GM19438 (cell line): ENCODE measurements around the gene CGB8.
"Not testable (repeated sequence)": the region's sequence is repeated elsewhere in the genome, so short reads cannot be mapped to it uniquely, and the experiment has no call there.

Experiments
- ATAC-seq: cut with Tn5 transposase; IDR thresholded peaks from one replicate; pipeline ENCODE4 v1.9.1; 2021; ENCODE audit warnings: low read depth; ENCODE audit not compliant: unreplicated experiment

The CGB8 gene

GRCh38 chr19:49065905-49066512 is 17.1 kb upstream of the CGB8 start:
- no peak for ATAC-seq

GRCh38 chr19:49064768-49065611 is 16.1 kb upstream of the CGB8 start, which contains the start of gene NTF4:
Gene NTF4 (minus strand): TSS chr19:49064818. CDS start chr19:49061997, 2,821 bp downstream.
- no peak for ATAC-seq

- ATAC-seq, result no peak
Measured at GRCh38 chr19:49064029-49064629, 15.2 kb upstream of the CGB8 start.

DNA sequence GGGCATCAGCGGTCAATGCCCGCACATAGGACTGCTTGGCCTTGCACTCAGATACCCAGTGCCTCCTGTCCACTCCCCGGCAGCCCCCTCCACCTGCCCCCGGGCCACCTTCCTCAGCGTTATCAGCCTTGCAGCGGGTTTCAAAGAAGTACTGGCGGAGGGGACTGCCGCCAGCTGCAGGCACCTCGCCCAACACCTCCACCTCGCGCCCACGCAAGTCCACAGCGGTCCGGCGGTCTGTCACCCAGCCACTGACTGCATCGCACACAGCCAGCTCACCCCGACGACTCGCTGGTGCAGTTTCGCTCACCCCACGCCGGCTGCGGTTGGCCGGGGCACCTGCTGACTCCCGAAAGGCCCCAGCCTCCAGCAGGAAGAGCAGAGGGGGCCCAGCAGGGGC is 12.5 kb upstream of the CGB8 start:
- ATAC-seq, result no peak

- no peak for ATAC-seq
Measured at GRCh38 chr19:49061000-49061399, 12.1 kb upstream of the CGB8 start.

- ATAC-seq, result no peak
Measured at GRCh38 chr19:49059053-49059452, 10.1 kb upstream of the CGB8 start.

DNA sequence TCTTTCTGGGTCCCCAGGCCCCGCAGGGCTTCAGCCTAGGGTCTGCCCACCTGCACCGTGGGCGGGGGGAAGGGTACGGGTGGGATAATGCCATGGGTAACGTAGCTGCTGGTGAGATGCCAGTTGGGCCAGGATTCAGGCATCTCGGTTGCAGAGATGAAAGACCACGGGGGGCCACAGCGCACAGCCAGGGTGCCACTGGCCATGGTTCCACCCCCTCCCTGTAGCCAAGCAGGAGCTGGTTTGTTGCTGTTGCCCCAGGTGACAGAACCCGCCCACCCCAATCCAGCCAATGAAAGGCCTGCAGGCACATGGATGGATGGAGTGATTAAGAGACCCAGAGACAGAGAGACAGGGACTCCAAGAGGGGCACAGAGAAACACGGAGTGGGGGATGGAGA is 9.7 kb upstream of the CGB8 start:
- ATAC-seq, result no peak

DNA sequence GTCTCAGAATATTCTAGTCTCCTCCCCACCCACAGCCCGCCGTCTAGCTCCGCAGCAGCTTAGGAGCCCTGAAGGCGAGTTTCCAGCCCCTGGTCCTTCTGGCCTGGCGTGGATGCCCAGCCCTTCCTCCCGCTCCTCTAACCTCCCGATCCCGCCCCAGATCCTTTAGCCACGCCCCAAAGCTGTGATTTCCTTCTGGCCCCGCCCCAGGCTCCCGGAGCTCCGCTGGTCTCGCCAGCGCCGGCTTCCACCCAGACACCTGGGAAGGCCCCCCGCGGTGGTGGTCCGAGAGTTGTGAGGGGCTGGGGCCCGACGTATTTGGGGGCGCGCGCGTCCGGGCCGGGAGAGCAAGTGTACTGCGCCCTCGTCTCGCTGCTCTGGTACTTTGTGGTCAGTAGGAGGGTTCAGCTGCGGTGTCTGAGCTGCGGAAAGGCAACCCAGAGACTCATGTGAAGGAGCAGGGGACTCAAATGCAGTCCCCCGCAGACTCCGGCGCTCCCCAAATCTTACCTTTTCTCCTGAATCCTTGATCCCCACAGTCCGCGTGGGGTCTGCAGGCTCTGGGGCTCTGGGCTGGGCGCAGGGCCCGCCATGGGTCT is 8.8 kb upstream of the CGB8 start, which contains the start of gene CGB7:
Gene CGB7, minus strand, starts transcription at position 114 of the 599 bp plus-strand sequence. CDS start 2,374 bp downstream, outside the sequence.
- ATAC-seq, result no peak

DNA sequence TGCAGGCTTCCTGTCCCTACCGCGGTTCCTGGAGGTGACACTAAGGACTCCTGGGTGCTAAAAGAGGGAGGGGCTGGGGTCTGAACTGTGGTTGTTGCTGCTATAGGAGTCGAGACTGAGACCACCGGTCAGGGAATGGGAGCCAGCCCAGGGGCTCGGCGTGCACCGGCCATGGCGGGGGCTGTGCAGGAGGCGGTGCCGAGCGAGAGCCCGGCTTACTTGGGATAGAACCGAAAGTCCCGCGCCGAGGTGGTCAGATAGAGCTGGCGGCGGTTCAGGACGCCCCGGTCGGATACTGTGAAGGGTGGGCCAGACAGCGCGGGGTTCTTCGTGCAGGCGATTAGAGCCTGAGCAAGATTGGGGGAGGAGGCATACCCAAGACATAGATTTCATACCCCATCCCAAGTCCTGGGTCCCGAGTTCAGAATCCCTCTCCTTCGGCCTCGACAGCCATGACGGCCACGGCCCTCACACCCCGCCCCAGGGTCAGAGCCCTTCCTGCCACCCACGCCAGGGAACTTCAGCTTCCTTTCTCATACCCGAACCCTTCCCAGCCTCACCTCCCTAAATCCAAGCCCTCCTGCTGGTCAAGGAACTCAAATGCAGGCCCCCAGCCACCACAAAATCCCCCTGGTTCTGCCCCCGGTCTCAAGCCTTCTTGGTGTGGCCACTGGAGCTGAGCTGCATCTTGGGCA is 8.1 kb upstream of the CGB8 start:
- not testable (repeated sequence) for ATAC-seq

GRCh38 chr19:49056101-49056901 is 7.4 kb upstream of the CGB8 start:
- no peak for ATAC-seq

DNA sequence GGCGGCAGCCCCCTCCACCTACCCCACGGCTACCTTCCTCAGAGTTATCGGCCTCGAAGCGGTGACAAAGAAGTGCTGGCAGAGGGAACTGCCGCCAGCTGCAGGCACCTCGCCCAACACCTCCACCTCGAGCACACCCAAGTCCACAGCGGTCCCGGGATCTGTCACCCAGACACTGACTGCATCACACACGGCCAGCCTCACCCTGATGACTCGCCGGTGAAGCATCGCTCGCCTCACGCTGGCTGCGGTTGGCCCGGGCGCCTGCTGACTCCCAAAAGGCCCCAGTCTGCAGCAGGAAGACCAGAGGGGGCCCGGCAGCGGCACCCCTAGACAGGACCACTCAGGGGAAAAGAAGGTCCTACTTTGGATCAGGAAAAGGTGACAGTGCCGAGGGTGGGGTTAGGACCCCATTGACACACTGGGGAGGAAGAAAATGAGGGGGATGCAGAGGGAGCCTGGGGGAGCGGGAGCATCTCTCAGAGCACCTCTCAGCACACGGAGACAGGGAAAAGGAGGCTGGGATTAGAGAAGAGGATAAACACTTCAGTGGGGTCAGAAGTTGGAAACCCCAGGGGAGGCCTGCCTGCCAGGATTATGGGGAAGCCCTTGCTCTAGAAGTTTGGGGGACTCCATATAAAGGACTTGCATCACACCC is 1.6 kb upstream of the CGB8 start:
- ATAC-seq, result not testable (repeated sequence)

DNA sequence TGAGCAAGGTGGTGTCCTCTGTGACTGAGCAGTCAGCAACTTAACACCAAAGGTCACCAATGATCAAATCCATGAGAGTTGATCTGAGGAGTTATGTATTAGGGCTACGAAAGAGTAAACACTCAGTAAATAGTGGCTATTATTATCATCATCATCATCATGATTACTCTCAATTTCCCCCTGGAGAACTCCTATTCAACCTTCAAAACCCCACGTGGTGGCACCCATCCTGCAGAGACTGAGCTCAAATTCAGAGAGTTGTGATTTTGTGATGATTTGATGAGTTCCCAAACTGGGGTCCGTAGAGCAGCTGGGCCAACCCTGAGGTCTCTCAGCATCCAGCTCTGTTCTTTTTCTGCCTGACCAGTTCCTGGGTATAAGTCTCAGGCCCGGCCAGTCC is 923 bp upstream of the CGB8 start:
- not testable (repeated sequence) for ATAC-seq

- not testable (repeated sequence) for ATAC-seq
Measured at GRCh38 chr19:49043548-49043947, 5.4 kb downstream of the CGB8 start, which contains the start of gene CGB5. Gene CGB5 (plus strand): TSS chr19:49043848. CDS start chr19:49044210, 362 bp downstream.

DNA sequence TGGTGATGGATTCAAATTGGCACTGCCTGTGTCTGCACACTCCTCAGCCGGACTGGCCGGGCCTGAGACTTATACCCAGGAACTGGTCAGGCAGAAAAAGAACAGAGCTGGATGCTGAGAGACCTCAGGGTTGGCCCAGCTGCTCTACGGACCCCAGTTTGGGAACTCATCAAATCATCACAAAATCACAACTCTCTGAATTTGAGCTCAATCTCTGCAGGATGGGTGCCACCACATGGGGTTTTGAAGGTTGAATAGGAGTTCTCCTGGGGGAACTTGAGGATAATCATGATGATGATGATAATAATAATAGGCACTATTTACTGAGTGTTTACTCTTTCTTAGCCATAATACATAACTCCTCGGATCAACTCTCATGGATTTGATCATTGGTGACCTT is 6.2 kb downstream of the CGB8 start:
- ATAC-seq, result not testable (repeated sequence)

- no peak for ATAC-seq
Measured at GRCh38 chr19:49042177-49042576, 6.7 kb downstream of the CGB8 start.

- not testable (repeated sequence) for ATAC-seq
Measured at GRCh38 chr19:49039736-49040135, 9.2 kb downstream of the CGB8 start.

GRCh38 chr19:49038557-49039276 is 10.2 kb downstream of the CGB8 start:
- not testable (repeated sequence) for ATAC-seq

DNA sequence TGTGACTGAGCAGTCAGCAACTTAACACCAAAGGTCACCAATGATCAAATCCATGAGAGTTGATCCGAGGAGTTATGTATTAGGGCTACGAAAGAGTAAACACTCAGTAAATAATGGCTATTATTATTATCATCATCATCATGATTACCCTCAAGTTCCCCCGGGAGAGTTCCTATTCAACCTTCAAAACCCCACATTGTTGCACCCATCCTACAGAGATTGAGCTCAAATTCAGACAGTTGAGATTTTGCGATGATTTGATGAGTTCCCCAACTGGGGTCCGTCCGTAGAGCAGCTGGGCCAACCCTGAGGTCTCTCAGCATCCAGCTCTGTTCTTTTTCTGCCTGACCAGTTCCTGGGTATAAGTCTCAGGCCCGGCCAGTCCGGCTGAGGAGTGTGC is 10.8 kb downstream of the CGB8 start:
- not testable (repeated sequence) for ATAC-seq
